ENCODE data around the gene ZBTB21.
"Not testable (repeated sequence)": the region's sequence is repeated elsewhere in the genome, so short reads cannot be mapped to it uniquely, and the experiment has no call there.

Gene ZBTB21

DNA sequence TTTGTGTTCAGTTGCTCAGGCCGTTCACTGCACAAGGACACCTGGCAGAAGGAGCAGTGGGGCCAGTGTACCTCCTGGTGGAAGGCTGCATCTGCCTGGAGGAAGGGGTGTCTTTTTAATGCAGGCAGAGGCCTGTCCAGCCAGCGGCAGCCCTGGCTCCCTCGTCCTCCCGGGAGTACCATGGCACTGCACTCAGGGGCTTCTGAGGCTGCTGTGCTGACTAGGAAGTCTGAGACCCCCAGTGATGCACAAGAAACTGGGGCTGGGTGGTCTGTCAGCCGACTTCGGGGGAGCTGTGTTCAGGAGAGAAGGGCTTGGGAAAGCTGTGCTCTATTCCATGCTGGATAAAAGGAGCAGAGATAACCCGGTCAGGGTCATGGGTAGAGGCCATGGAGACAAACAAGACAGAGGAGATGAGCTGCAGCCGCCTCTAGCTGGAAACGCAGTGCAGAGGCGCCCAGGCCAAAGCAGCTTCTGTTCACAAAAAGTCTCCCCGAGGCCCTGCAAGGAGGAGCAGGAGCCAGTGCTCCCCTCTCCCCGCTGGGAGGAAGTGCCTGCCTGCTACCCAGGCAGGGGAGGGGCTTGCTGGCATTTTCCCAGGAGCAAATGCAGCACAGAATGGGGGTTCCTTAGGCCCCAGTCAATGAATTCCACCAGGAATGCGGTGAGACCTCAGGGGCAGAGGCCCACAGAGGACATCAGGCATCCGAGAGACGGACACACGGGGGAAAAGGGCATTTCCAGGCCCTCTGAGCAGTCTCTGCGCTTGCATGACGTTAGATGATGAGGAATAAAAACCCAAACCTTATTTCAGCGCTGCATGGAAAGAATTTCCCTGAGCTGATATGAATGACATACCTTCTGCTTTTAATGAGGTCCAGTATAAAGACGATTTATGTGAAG is 39.2 kb downstream of the ZBTB21 start:
- DNase-seq (ENCODE audit: low spot score) (no peak), FAIRE-seq (no peak)

GRCh38 chr21:41970106-41970391 is 40.1 kb downstream of the ZBTB21 start:
- DNase-seq (ENCODE audit: low spot score) (no peak), FAIRE-seq (peak; percentile 48)

GRCh38 chr21:41967708-41968107 is 42.5 kb downstream of the ZBTB21 start:
- FAIRE-seq (no peak), DNase-seq (ENCODE audit: low spot score) (no peak)

DNA sequence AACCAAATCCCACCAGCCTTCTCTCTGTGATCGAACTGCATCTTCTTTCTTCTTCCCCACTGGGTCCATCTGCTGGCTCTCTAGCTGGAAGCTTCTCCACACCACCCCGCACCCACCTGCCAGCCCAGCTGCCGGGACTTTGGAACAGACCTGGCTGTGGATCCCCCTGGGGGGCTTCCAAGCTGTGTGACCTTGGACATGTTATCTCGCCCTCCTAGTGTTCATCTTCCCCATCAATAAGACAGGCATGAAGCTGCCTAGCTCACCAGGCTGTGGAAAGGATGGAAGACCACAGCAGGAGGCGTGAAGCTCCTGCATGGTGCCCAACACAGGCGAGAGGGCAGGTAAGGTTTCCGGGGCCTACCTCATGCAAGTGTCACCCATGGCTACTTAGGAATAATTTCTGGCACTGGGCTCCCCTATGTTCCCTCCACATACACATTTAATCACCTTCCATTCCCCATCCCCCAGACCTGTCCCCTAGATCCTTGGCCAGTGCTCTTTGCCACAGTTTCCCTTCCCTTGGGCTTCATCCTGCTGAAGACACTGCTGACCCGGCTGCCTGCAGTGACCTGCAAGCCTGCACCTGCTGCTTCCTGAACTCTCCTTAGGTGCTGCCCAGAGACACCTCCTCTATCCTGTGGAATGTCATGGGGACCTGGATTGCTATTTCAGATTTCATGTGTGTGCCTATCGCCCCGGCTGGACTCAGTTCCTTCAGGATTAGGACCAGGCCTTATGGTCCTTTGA is 43.1 kb downstream of the ZBTB21 start:
- DNase-seq (ENCODE audit: low spot score): no peak
- FAIRE-seq: no peak

GRCh38 chr21:41966041-41966833 is 43.9 kb downstream of the ZBTB21 start:
- FAIRE-seq (no peak), DNase-seq (ENCODE audit: low spot score) (no peak)

DNA sequence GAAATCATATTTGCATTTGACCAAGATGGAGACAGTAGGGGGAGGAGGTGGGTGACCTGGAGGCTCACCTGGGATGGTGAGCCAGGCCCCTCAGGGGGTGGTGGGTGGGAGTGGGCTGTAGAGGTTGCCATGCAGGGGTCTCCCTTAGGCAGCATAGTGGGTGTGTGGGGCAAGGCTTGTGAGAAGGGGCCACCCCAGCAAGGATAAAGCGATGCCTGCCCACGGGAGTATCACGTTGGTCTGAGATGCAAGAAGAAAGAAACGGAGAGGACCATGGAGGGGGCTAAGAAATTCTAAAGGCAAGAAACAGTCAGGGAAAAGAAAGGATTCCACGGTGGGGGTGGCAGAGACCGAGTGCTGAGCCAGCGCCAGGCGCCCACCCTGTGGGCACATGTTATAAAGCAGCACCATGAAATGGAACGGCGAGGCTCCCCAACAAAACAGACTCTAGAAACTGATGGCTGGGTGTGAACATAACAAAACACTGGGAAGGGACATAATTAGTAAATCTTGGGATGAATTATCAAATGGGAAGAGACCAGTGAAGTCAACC is 44.6 kb downstream of the ZBTB21 start:
- FAIRE-seq (no peak), DNase-seq (ENCODE audit: low spot score) (no peak)

GRCh38 chr21:41965045-41965444 is 45.1 kb downstream of the ZBTB21 start:
- no peak for FAIRE-seq
- no peak for DNase-seq (ENCODE audit: low spot score)

- FAIRE-seq (no peak), DNase-seq (ENCODE audit: low spot score) (no peak)
Measured at GRCh38 chr21:41964171-41964570, 46.0 kb downstream of the ZBTB21 start.

DNA sequence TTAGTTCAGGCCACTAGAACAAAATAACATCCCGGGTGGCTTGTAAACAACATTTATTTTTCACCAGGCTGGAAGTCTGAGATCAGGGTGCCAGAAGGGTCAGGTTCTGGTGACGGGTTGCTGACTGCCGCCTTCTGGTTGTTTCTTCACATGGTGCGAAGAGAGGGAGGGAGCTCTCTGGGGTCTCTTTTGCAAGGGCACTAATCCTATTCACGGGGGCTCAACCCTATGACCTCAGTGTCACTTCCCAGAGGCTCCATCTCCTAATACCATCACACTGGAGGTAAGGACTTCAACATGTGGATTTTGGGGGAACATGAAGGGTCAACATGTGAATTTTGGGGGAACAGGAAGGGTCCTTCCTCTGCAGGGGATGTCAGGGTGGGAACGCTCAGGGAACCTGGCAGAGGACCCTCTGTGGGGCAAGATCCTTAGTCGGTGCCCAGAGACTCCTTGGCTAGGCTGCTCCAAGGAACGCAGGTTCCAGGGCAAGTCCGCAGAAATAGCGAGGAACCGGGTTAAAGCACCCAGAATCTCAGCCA is 47.7 kb downstream of the ZBTB21 start:
- FAIRE-seq: no peak
- DNase-seq (ENCODE audit: low spot score): no peak

GRCh38 chr21:41961753-41962152 is 48.4 kb downstream of the ZBTB21 start:
- no peak for FAIRE-seq
- no peak for DNase-seq (ENCODE audit: low spot score)

DNA sequence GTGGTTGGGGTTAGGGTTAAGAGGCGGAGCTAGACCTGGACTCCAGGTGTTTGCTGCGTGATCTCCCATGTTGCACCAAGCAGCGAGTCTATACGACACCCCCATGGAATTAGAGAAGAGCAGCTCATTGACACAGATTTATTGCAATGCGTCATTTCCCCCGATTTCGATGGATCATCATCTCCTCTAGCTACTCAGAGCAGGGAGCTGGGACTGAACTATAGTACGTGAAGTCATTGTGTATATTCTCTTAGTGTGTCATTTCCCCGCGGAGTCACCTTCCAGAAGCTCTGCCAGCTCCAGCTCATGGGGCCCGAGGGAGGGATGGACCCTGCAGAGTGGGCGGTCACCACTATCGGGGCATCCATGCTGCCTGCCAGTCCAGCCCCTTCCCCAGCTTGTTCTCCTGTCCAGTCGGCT is 48.9 kb downstream of the ZBTB21 start:
- DNase-seq (ENCODE audit: low spot score) (no peak), FAIRE-seq (no peak)

DNA sequence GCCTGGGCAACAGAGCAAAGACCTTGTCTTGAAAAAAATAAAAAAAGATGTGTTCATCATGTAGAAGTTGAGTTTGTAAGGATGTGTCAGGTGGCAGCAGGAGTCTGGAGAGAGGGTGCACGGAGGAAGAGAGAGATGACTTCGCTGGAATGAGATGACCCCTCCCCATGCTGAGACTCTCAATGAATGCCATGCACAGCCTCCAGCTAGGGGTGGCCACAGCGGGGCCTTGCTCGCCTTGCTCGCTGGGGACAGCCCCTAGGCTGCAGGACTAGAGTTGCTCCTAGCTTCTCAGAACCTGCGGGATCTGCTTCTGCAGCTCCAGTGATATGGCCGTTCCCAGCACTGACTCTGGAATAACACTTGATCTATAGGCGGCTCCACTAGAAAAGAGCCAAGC is 49.8 kb downstream of the ZBTB21 start:
- no peak for FAIRE-seq

GRCh38 chr21:41959697-41960096 is 50.5 kb downstream of the ZBTB21 start:
- DNase-seq (ENCODE audit: low spot score); FAIRE-seq: not testable (repeated sequence)

More for the DNA sequence above, 49.8 kb downstream of the ZBTB21 start:
- DNase-seq (ENCODE audit: low spot score): no peak

- DNase-seq (ENCODE audit: low spot score) (no peak), FAIRE-seq (no peak)
Measured at GRCh38 chr21:41958886-41959563, 51.1 kb downstream of the ZBTB21 start.

DNA sequence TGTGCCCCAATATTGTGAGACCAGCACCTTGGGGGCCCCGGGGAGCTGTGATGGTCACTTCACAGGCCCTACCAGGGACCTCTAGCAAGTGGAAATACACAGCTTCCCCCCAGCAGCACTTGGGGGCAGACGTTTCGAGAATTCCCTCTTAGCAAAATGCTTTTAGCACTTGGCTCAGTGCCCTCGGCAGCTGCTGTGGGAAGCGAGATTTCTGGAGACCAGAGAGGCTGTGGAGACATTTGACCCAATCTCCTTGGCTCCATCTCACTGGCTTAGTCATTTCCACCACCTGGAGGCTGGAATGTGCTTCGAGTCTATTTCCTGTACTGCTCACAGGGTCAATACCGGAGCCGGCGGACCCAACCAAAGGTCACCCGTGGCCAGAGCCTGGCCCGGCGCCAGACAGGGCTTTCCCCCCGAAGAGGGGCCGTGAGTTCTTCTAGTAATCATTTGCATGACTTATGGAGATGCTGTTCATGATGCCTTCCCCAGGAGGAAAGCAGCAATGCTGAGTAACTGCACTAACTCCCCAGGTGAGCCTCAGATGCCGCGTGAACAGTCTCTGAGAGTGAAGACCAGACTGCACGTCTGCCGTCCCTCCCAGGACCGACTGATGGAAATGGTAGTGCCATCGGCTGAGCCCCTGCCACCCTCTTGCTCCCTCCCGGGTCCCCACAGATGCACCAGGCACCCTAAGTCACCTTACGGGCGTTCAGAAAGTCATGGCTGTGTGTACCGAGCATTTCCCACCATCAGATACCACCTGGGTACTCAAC is 52.0 kb downstream of the ZBTB21 start:
- FAIRE-seq (no peak), DNase-seq (ENCODE audit: low spot score) (peak; percentile 60)

GRCh38 chr21:41956926-41957729 is 53.0 kb downstream of the ZBTB21 start:
- FAIRE-seq (no peak), DNase-seq (ENCODE audit: low spot score) (no peak)

GRCh38 chr21:41955516-41955915 is 54.6 kb downstream of the ZBTB21 start:
- DNase-seq (ENCODE audit: low spot score) (no peak), FAIRE-seq (no peak)

GRCh38 chr21:41954654-41955499 is 55.3 kb downstream of the ZBTB21 start:
- DNase-seq (ENCODE audit: low spot score) (no peak), FAIRE-seq (no peak)

All from urothelium cell line (cell line).